HepG2 (cell line): ENCODE data around the gene TBX6. TPM values are rescaled to one million over a fixed set of nuclear protein-coding genes. Genes with fewer than 3 reads are reported as not detected.

Source experiments
- MAX ChIP-seq: IDR thresholded peaks from 2 replicates; pipeline ENCODE4 v1.6.1; 2012; ENCODE audit warnings: inconsistent platforms
- NBN ChIP-seq: fragments of 450-650 bp; conservative IDR thresholded peaks from 2 replicates; pipeline ENCODE4 v1.6.1; 2017
- NFIC ChIP-seq: IDR thresholded peaks from 2 replicates; pipeline ENCODE4 v1.6.1; 2012; ENCODE audit warnings: mild to moderate bottlenecking, low read length, inconsistent platforms
- PPARG ChIP-seq: conservative IDR thresholded peaks from 2 replicates; pipeline ENCODE4 v1.6.1; 2016; ENCODE audit warnings: missing biosample characterization, missing genetic modification reagents
- RFX5 ChIP-seq: IDR thresholded peaks from 2 replicates; pipeline ENCODE4 v1.6.1; 2011; ENCODE audit warnings: low read depth, low read length, improper control_type of control experiment
- U2AF1 ChIP-seq: fragments of 200-400 bp; formaldehyde crosslinking; optimal IDR thresholded peaks from 2 replicates; pipeline ENCODE3; 2017; ENCODE audit warnings: mild to moderate bottlenecking, low read depth, low read length
- USF2 ChIP-seq, 2 experiments: sonication (generic) in 1 of 2; formaldehyde crosslinking in 1 of 2; IDR thresholded peaks; 2 replicates each; pipeline versions ENCODE4 v1.5.1 to v1.6.1; 2011 to 2020; ENCODE audit warnings: borderline replicate concordance in 1 of 2, low read depth in 1 of 2, low read length in 1 of 2, mild to moderate bottlenecking in 1 of 2, missing genetic modification reagents in 1 of 2, moderate library complexity in 1 of 2
- ZBTB44 ChIP-seq: sonication (generic); formaldehyde crosslinking; IDR thresholded peaks from 2 replicates; pipeline ENCODE4 v1.4.0; 2020; ENCODE audit warnings: missing genetic modification reagents
- ZBTB49 ChIP-seq: sonication (generic); formaldehyde crosslinking; IDR thresholded peaks from 2 replicates; pipeline ENCODE4 v1.4.0; 2020; ENCODE audit warnings: missing genetic modification reagents, borderline replicate concordance
- ZFP37 ChIP-seq: sonication (generic); formaldehyde crosslinking; IDR thresholded peaks from 2 replicates; pipeline ENCODE4 v1.4.0; 2020; ENCODE audit warnings: missing genetic modification reagents, borderline replicate concordance
- ZNF10 ChIP-seq: sonication (generic); formaldehyde crosslinking; IDR thresholded peaks from 2 replicates; pipeline ENCODE4 v1.4.0; 2020; ENCODE audit warnings: mild to moderate bottlenecking, low read depth, missing genetic modification reagents, borderline replicate concordance
- ZNF343 ChIP-seq: sonication (generic); formaldehyde crosslinking; IDR thresholded peaks from 2 replicates; pipeline ENCODE4 v1.4.0; 2020; ENCODE audit warnings: mild to moderate bottlenecking, missing genetic modification reagents
- polyA plus RNA-seq, 8 experiments: library from polyadenylated mRNA; depleted of rRNA in 3 of 8; stranded (reverse) in 7 of 8; unstranded in 1 of 8; fragments of >200 nt; fragmentation: Illumina TruSeq in 4 of 8; extraction: Trizol in 4 of 8; gene quantifications; 2 replicates each; pipeline versions ENCODE4 v1.2.1 to v1.2.3, GENCODE V29; 2011 to 2016; ENCODE audit warnings: low read depth in 4 of 8, missing spikeins in 1 of 8, mixed read lengths in 1 of 8; ENCODE audit not compliant: insufficient read depth in 1 of 8
- total RNA-seq, 5 experiments: library from RNA; depleted of rRNA; stranded (reverse); fragments of >200 nt; fragmentation: Illumina TruSeq; extraction: Trizol; gene quantifications; 2 replicates each; pipeline ENCODE4 v1.2.3, GENCODE V29; 2016; ENCODE audit warnings: low read depth in 1 of 5
- TF ChIP-seq, protein P1 (sequence below): sonication (generic); formaldehyde crosslinking; IDR thresholded peaks from 2 replicates; pipeline ENCODE4 v1.4.0; 2020; ENCODE audit warnings: missing genetic modification reagents, borderline replicate concordance
- TF ChIP-seq, protein P2 (sequence below): sonication (generic); formaldehyde crosslinking; IDR thresholded peaks from 2 replicates; pipeline ENCODE4 v1.8.1; 2023; ENCODE audit warnings: mild to moderate bottlenecking, moderate library complexity, missing genetic modification reagents
- TF ChIP-seq, protein P3 (sequence below): IDR thresholded peaks from 2 replicates; pipeline ENCODE4 v1.6.1; 2016; ENCODE audit warnings: missing compliant biosample characterization, missing genetic modification reagents, borderline replicate concordance

The TBX6 gene
- total and polyA plus RNA-seq, 2 of the 13 experiments (the other 11 are each of a cell fraction or from before 2014, with no cell fraction given), result 0.24 to 0.42 TPM

DNA sequence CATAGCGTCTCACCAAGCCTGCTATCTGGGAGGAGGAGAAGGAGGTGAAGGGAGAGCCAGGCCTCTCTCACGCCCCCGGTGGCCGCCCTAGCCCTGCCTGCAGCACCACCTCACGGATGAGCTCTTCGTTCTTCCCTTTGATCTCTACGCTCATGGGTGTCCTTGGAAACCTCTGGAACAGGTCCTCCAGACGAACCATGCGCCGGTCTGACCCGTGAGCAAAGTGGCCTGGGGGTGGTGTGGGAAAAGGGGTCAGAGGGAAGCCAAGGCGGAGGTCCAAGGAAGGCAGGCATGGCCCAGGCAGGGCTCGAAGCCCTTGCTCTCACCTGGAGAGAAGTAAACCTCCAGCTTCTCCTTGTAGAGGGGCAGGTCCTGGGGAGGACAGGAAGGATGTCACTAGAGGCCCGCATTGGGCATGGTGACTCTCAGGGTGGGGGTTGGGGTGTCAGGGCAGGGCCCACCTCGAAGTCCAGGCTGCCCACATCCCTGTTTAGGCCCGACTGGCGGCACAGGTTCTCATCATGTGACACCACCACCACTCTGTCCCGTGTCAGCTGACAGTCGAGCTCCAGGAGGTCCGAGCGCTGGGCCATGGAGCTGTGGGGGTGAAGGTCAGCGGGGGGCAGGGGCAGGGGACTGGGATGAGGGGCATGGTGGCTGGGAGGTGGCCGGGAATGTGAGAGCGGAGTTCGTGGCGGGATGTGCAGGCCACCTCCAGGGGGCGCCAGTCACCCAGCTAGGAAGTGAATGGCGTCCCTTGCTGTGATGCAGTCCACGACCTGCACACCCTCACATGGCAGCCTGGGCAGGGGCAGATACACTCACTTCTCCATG, 20.7 kb upstream of the TBX6 start (continued):
- TF ChIP-seq MAX, result peak; percentile 96
- TF ChIP-seq ZNF343 (CRISPR knock-in tag), result peak; percentile 73; the same call in 1 of the 2 replicates
- TF ChIP-seq ZNF10 (CRISPR knock-in tag), result no peak
- no peak for TF ChIP-seq ZFP37
- TF ChIP-seq ZBTB44, result 0 out of 2 replicates have a peak, but pooled peaks have one; percentile 32
- TF ChIP-seq RFX5, result no peak
- TF ChIP-seq PPARG (CRISPR knock-in tag), result peak; percentile 50; the same call in 1 of the 2 replicates
- TF ChIP-seq NBN, result no peak
- TF ChIP-seq NFIC, result no peak
- TF ChIP-seq U2AF1, result no peak
- no peak for TF ChIP-seq ZBTB49 (CRISPR knock-in tag)
- peak; percentile 85 for TF ChIP-seq USF2 (IDR thresholded peaks at IDR 0.05; ENCODE audit: low read depth, low read length)
- peak; percentile 92; the same call in 1 of the 2 replicates for TF ChIP-seq USF2 (CRISPR knock-in tag; IDR thresholded peaks at IDR 0.05; ENCODE audit: borderline replicate concordance)
- TF ChIP-seq, protein P1, sequence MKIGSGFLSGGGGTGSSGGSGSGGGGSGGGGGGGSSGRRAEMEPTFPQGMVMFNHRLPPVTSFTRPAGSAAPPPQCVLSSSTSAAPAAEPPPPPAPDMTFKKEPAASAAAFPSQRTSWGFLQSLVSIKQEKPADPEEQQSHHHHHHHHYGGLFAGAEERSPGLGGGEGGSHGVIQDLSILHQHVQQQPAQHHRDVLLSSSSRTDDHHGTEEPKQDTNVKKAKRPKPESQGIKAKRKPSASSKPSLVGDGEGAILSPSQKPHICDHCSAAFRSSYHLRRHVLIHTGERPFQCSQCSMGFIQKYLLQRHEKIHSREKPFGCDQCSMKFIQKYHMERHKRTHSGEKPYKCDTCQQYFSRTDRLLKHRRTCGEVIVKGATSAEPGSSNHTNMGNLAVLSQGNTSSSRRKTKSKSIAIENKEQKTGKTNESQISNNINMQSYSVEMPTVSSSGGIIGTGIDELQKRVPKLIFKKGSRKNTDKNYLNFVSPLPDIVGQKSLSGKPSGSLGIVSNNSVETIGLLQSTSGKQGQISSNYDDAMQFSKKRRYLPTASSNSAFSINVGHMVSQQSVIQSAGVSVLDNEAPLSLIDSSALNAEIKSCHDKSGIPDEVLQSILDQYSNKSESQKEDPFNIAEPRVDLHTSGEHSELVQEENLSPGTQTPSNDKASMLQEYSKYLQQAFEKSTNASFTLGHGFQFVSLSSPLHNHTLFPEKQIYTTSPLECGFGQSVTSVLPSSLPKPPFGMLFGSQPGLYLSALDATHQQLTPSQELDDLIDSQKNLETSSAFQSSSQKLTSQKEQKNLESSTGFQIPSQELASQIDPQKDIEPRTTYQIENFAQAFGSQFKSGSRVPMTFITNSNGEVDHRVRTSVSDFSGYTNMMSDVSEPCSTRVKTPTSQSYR (CRISPR knock-in tag), result peak; percentile 82; the same call in 1 of the 2 replicates
- TF ChIP-seq, protein P2, sequence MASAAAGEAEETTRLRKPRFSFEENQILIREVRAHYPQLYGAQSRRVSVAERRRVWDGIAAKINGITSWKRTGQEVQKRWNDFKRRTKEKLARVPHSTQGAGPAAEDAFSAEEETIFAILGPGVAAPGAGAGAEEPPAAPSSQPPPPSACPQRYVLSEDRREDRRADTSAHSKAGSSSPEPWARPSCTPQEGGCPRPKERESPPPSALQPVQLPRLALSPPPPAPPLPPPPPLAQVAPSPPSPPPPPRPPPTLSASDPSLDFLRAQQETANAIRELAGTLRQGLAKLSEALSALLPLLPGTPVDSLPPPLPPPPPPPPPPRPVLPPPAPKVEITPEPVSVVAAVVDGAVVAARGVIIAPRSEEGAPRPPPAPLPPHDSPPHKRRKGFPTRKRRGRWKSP (CRISPR knock-in tag), result no peak
- TF ChIP-seq, protein P3, sequence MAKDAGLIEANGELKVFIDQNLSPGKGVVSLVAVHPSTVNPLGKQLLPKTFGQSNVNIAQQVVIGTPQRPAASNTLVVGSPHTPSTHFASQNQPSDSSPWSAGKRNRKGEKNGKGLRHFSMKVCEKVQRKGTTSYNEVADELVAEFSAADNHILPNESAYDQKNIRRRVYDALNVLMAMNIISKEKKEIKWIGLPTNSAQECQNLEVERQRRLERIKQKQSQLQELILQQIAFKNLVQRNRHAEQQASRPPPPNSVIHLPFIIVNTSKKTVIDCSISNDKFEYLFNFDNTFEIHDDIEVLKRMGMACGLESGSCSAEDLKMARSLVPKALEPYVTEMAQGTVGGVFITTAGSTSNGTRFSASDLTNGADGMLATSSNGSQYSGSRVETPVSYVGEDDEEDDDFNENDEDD (CRISPR knock-in tag), result peak; percentile 41; the same call in 1 of the 2 replicates
